Measurements from ENCODE around the gene BBLN.
"Not testable (repeated sequence)": the region's sequence is repeated elsewhere in the genome, so short reads cannot be mapped to it uniquely, and the experiment has no call there.

The BBLN gene

DNA sequence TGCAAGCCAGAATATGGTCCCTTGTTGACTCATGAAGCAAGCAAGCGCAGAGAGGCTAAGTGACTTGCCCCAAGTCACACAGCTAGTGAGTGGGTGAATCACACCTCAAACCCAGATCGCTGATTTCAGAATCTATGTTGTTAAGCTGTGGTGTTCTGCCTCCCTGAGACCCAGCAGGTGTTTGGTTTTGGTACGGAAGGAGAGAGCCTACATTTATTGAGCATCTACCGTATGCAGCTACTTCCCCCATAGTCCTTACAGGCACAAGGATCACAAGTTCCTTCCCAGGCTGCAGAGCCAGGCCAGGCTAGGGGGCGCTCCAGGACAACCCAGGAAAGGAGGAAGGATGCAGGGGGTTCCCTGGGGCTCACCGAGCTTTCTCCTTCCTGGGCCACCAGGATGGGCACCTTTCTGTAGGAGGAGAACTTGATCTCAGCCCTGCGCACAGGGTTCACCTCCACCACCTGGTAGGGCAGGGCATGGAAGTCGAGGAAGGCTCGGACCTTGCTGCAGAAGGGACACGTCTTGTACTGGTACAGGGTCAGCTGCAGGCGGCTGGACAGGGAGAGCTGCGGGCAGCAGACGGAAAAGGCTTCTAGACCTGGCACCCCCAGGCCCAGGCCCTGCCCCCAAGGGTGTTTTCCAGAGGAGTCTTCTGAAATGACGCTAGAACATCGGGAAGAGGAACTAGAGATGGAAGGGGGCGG, 35.0 kb upstream of the BBLN start:
- DNase-seq: peak; percentile 55

DNA sequence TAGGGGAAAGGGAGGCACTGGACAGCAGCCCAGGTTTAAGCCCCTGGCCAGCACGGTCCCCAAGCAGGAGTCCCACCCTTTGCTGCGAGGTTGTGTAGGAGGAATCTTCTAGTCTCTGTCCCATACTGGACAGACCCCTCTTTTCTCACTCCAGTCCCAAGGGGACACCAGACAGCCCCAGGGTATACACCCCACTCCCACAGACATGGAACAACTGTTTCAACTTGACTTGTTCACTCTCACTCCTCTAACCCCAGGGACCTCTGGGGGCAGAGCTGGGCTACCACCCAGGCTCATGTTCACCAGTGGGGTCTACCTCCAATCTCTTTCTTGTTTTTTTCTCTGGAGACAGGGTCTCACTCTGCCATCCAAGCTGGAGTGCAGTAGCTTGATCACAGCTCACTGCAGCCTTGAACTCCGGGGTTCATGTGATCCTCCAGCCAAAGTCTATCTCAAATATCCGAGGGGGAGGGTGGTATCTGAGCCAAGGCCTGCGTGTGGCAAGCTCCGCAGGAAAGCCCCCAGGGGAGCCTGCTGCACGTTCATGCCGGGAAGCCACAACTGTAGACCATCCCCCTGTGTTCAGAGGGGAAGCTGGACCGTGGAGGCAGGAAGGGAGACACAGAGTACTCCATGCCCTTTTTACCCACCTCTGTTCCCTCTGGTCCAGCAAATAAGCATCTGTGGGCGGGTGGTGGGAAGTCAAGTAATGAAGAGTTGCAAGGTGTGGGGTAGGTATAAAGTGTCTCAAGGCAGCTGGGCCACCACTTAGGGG, 34.3 kb upstream of the BBLN start:
- DNase-seq: no peak

DNA sequence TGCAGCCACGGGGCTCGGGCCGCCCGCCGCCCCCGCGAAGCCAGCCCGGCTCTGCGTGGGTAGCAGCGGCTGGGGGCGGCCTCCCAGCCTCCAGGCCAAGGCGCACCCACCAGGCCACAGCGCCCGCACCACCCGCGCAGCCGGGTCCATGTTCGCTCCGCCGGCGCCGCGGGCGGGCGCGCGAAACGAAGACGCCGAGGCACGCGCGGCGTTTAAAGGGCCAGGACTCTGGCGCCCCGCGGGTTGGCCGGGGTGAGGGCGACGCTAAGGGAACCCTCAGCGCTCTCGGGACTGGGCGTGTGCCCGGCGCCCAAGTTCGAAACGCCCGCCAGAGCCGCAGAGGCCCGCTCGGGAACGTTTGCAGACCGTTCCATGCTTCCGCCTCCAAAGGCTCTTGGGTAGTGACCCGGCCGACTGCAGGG, 32.5 kb upstream of the BBLN start, which contains the start of gene PTGES2:
Gene PTGES2 (minus strand): TSS at position 162 of the 422 bp plus-strand sequence. CDS start 12 bp downstream, at position 150.
- peak; percentile 81 for DNase-seq

DNA sequence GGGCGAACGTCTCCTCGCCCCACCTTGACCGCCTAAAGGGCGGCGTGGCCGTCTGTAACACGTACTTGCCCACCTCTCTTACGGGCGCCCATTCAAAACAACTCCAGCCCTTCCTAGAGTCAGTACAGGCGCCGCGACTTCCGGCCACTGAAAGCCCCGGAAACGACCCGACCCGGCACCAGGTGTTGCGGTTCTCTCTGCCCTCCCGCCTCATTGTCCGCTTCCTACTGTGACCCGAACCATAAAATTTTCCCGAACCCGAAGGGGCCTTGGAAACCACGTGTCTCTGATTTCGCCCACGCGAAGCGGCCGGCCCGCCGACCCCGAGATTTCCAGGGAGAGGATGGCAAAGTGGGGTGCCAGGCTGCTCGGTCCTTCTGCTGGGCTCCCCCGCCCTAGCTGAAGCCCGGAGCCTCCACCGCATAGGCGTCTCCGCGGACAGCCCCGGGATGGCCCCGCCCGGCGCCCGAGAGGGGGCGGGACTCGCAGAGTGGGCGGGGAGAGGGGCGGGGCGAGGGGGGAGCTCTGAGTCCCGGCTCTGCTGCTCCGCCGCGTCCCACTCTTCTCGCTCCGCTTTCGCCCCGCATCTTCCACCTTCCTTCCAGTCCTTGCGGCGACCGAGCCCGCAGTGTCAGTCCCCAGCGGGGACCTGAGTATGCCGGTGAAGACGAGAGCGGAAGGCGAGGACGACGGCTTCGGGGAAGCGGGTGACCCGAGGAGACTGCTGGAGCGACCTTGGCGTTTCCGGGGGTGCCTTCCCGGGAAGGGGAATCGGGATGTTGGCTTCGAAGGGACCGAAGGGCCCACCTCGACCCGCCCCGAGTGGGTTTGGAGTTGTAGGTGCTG, 31.9 kb upstream of the BBLN start:
- peak; percentile 91 for DNase-seq

DNA sequence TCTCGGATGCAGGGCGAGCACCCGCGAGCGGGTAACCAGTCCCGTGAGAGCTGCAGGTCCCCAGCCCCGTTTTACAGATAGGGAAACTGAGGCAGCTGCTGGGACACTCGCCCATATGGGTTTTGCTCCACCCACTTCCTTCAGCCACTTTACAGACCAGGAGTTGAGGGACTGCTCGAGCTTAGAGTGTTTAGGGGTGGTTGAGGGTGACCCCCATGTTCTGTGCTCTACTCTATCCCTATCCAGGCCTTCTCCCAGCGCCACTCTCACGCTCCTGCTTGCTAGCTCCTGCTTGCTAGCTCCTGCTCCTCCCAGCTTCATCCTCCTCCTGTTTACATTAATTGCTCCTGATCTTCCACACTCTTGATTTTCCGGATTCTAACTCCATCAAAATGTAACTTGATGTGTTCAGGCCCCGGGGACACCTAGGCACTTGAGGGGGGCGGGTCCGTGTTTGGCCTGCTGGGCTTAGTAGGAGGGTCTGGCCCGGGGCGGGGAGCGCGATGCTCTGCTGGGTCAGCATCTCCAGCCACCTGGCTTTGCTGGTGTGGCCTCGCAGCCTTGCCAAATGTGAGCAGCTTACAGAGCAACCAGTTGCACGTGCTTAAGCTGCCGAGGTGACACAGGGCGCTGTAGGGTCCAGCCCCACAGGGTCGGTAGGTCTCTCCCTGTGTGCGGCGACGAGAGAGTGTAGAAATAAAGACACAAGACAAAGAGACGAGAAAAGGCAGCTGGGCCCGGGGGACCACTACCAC, 31.1 kb upstream of the BBLN start:
- DNase-seq: no peak

DNA sequence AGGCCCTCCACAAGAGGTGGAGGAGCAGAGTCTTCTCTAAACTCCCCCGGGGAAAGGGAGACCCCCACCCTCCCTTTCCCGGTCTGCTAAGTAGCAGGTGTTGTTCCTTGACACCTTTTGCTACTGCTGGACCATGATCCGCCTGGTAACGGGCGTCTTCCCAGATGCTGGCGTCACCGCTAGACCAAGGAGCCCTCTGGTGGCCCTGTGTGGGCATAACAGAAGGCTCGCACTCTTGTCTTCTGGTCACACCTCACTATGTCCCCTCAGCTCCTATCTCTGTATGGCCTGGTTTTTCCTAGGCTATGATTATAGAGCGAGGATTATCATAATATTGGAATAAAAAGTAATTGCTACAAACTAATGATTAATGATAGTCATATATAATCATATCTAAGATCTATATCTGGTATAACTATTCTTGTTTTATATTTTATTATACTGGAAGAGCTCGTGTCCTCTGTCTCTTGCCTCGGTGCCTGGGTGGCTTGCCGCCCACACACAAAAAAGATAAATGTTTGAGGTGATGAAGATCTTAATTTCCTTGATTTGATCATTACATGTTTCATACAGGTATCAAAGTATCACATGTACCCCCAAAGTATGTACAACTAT, 30.0 kb upstream of the BBLN start:
- DNase-seq: not testable (repeated sequence)

DNA sequence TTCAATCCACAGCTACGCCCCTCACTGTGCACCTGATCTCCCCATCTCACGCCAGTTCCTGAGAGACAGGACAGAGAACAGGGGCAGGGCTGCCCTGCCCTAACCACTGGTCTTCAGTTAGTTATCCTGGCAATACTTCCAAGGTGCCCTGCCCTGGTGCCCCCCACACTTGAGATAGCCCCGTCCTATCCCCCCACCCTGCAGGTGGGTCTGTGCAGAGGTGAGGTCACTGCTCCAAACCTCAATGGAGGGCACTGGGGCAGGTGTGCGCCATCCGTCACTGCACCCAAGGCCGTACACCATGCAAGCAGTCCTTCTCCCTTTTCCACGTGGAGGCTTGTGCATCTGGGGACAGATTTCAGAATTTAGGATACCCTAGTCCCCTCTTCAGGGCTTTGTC, 29.4 kb upstream of the BBLN start:
- DNase-seq: not testable (repeated sequence)

DNA sequence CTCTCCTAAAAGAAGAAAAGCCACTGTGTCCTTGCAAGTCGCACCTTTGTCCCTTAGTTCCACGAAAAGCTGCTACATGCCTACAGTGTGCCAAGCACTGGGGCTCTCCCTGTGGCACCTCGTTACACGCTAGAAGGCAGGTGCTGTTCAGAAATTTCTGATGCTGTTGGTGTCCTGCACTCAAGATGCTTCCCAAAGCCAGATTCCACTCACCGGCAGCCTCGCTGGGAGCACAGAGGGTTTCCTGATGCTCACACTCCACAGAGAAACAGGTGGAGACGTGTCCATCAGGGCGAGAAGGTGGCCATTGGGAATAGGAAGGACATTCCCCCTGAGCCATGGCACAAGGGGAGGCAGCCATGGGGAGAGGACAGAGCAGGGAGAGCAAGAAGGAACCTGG, 28.7 kb upstream of the BBLN start:
- not testable (repeated sequence) for DNase-seq

DNA sequence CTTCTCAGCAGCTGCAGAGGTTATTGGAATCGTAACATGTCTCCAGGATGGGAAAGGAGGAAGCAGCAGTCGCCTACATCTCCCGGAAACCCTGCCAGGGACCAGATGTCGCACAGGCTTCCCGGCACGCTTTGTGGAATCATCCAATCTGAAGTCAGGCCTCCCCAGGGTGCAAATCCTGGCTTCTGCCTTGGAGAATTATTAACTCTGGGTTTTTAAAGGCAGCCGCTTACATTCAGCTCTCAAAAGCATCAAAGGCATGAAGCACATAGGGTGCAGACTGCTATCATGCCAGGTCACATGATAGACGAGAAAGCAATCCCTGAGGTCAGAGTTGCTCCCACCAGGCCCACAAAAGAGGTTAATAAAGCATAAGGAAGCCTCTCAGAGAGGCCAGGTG, 27.9 kb upstream of the BBLN start:
- not testable (repeated sequence) for DNase-seq

DNA sequence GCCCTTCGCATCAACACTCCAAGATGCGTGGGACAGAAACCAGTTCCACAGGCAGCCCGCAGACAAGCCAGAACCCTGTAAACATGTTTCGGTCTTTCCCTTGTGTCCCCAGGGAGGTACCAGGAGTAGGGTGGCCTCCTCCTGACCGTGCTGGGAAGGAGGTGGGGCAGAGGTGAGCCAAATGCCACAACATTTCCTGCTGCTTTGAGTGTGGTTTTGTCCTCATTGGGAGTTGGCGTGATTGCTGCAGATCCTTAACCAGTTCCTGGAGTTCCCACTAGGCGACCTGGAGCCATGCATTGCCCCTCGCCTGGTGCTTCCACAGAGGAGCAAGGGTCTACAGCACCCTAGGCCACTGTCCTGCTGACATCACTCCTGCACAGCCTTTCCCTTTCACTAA, 24.5 kb upstream of the BBLN start:
- DNase-seq: not testable (repeated sequence)

DNA sequence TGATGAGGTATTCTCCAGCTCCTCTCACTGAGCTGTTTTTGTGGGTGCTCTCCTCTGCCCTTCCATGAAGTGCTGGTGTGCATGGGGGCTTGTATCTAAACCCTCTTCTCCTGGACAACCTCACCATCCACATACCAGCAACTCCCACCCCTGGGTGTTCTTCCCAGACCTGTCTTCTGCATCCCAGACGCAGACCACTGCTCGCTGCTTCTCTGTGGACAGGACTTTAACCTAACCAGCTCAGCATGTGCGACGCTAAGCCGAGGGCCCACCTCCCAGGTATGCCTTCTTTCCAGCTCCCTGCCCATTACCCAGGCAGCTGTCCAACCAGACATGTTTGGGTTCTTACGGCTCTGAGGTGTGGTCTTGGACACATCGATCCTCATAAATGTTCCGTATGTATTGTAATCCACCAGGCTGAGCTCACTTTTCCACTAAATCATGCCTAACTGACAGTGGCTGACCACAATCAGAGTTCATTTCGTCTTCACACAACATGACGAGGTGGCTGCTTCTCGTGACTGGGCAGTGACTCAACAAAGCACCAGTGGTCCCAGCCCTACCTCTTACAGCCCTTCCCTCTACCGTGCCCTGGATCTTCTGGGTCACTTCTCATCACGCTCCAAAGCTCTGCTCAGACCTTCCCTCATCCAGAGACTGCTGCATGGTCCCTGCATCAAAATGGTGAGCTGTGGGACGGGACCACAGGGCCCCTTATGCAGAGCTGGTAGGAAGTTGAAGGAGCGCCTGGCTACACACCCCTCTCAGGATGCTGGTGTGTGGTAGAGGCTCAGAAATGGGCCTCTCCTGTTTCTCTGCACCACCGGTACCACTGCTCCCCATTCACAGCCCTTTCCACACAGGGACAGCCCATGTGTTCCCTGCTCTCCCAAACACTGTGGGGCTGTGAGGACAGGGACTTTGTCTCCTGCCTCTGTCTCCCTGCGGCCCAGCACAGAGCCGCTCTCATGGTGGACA, 23.0 kb upstream of the BBLN start:
- DNase-seq: peak; percentile 60

DNA sequence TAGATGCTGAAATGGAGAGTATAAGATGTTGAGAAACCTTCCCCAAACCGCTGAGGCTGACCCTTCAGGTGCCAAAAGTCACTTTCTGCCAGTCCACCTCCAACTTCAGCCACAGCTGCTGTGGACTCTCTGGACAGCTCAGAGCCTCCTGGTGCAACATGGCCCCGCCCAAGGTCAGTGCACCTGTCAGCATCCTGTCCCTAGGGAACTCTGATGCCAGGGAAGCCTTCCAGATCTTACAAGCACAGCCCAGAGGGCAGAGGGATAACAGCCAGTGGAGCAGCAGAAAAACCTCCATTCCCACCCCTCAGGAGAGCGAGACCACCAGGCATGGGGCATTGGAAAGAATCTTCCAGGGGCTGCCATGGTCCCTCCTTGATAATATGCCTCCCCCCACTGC, 22.1 kb upstream of the BBLN start:
- no peak for DNase-seq

DNA sequence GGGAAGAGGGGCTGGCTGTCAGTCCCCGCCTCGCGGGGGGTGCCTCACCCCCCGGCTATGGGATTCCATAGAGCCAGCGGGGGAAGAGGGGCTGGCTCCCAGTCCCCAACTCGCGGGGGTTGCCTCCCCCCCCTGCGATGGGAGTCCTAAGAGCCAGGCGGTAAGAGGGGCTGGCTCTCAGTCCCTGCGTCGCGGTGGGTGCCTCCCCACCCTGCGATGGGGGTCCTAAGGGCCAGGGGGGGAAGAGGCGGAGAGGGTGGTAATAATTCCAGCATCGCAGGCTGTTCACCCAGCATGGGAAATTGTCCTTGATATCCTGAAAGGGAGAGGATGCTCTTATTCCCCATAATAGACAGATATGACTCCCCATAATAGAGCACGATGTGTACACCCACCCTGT, 20.4 kb upstream of the BBLN start:
- DNase-seq: no peak

DNA sequence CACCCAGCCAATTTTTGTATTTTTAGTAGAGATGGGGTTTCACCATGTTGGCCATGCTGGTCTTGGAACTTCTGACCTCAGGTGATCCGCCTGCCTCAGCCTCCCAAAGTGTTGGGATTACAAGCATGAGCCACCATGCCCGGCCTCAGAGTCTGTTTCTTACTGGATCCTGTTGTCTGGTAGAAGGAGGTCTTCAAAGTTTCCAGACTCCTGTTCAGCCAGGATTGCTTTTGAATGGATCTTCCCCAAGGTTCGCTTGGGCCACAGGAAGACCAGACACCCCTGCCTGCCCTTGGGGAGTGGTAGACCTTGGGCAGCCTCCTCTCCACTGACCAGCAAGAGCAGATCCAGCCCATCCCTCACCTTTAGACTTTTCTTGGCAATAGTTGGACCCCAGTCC, 18.5 kb upstream of the BBLN start:
- no peak for DNase-seq

DNA sequence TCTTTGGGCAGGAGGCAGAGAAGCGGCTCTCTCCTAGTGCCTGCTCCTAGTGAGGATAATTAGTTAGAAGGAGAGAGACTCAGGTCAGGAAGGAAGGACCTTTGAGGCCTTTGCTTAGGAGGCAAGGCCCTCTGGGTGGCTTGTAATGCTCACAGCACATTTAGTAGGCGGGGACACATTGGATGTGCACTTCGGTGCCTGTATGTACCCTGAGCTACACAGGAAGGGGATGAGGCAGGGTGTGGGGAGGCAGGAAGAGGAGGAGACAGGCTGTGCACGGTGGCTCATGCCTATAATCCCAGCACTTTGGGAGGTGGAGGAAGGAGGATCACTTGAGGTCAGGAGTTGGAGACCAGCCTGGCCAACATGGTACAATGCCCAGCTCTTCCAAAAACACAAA, 18.0 kb upstream of the BBLN start:
- no peak for DNase-seq

DNA sequence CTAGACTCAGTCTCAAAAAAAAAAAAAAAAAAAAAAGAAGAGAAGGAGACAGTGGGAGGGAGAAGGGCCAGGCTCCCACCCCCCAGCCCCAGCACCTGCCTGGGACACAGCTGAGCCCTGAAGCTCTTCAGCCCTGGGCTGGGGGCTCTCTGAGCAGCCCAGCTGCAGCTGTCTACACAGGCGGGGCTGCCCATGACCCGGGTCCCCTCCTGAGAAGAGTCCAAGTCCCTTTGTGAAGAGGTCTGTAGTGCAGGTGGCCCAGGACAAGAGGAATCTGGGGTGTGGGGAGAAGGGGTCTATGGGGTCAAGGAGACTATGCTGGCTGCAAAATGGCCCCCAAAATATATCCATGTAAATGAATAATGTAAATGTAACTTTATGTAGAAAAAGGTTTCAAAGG, 17.5 kb upstream of the BBLN start:
- no peak for DNase-seq

DNA sequence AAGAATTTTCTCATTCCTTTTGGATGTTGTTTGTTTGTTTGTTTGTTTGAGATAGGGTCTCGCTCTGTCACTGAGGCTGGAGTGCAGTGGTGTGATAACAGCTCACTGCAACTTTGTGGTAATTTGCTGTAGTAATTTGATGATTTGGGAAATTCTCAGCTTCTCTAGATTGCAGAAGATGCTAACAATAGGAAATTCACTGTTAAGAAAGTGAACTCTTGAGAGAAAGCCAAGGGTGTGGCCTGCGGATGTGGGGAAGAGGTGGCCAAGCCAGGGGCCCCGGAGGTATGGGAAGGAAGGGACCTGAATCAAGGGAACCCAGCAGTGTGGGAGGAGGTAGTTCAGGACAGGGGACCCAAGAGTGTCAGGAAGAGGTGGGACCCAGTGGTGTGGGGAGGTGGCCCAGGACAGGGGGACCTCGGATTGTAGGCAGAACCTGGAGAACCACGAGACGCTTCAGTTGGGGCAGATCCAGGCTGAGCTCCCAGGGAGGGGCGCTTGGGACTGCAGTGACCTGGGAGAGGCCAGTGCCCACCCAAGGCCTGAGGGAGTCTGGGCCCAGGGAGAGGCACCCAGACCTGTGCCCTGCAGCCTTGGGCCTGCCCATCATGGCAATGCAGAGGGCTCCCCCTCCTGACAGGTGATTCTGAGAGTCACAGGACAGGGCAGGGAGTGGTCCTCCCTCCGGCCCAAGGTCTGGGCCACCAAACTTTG, 16.4 kb upstream of the BBLN start:
- no peak for DNase-seq

DNA sequence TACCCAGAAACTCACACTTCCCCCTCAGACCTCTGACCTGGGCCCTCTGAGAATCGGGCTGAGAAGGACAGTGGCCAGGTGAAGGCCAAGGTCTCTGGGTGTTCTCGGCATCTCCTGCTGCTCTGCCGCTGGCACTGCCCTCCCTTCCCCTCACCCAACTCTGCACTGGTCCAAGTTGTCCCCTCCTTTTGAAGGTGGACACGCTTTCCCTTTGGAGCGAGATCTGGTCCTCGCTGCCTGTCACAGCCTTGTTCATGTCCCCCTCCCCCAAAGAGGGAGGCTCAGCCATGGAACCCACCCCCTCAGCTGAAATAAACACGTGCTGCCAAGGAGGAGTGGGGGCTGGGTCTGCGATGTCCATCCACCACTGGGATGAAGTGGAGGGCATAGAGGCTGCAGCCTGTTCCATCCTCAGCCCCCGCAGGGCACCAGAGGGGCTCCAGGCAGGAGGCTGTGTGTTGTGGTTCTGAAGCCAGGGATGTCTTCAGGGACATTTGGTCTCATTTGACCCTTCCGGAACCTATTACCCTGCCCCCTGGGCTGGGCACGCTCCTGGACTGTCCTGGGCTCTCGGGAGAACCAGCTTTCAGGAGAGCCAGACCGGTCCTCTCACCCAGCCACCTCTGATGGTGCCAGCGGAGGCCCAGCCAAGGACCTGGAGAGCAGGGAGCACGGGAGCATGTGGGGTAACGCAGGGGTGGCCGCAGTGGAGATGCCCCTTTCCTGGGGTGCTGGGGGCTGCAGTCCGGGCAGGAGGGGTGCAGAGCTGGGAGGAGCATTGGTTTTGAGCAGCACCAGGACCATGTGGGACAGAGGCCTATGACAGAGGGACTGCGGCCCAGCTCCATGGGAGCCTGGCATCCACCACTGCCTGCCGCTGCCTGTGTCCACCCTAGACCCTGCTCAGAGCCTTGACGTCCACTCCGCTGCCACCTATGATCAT, 15.6 kb upstream of the BBLN start:
- DNase-seq: no peak

DNA sequence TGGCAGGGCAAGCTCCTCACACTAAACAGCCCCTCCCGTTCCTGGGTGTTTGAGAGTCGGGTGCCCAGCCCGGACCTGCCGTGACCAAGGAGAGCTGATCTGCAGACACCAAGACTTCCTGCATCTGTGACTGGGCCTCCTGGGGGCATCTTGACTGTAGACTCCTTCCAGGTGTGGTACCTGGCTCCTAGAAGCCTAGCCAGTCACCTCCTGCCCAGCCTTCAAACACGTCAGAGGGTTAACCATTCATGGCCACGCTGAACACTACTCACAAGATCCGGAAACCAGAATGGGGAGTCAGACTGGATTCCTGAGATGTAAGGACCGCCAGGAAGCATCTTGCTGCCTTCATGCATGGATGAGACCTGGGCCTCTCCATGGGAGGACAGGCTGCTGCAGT, 14.5 kb upstream of the BBLN start:
- no peak for DNase-seq

Data from HCEC 1CT (cell line).